GM23248 (cell line): ENCODE data around the gene ADH1A. TPM values are rescaled to one million over a fixed set of nuclear protein-coding genes. Genes with fewer than 3 reads are reported as not detected.

Experiments used
- DNase-seq: peaks from one replicate; pipeline ENCODE4 v3.0.0-alpha.2; 2015
- H2AFZ ChIP-seq: fragments of 200-600 bp; sonication (generic); 2 replicates; pipeline ENCODE4 v1.6.1; 2016; ENCODE audit warnings: antibody characterized with exemption
- H3F3A ChIP-seq: fragments of 200-600 bp; sonication (generic); 2 replicates; pipeline ENCODE4 v1.6.1; 2016; ENCODE audit warnings: mild to moderate bottlenecking, antibody characterized with exemption, mixed run types; ENCODE audit not compliant: insufficient read depth
- H3K27ac ChIP-seq: fragments of 200-600 bp; sonication (generic); 2 replicates; pipeline ENCODE4 v1.5.1; 2016; ENCODE audit warnings: mild to moderate bottlenecking
- H3K27me3 ChIP-seq: fragments of 200-600 bp; sonication (generic); replicated peaks from 2 replicates; pipeline ENCODE4 v1.6.1; 2016; ENCODE audit warnings: mild to moderate bottlenecking; ENCODE audit not compliant: insufficient read depth
- H3K36me3 ChIP-seq: fragments of 200-600 bp; sonication (generic); 2 replicates; pipeline ENCODE4 v1.6.1; 2016; ENCODE audit warnings: low read depth, mild to moderate bottlenecking
- H3K4me1 ChIP-seq: fragments of 200-600 bp; sonication (generic); 2 replicates; pipeline ENCODE4 v1.6.1; 2016; ENCODE audit warnings: mild to moderate bottlenecking; ENCODE audit not compliant: insufficient read depth
- H3K4me2 ChIP-seq: fragments of 200-600 bp; sonication (generic); one replicate; pipeline ENCODE4 v1.6.1; 2016; ENCODE audit warnings: mild to moderate bottlenecking; ENCODE audit not compliant: unreplicated experiment
- H3K4me3 ChIP-seq: fragments of 200-600 bp; sonication (generic); 2 replicates; pipeline ENCODE4 v1.5.1; 2016; ENCODE audit warnings: mild to moderate bottlenecking
- H3K79me2 ChIP-seq: fragments of 200-600 bp; sonication (generic); 2 replicates; pipeline ENCODE4 v1.6.1; 2016; ENCODE audit warnings: mild to moderate bottlenecking; ENCODE audit not compliant: insufficient read depth
- H3K9ac ChIP-seq: fragments of 200-600 bp; sonication (generic); 2 replicates; pipeline ENCODE4 v1.6.1; 2016; ENCODE audit warnings: mild to moderate bottlenecking
- H3K9me2 ChIP-seq: fragments of 200-600 bp; sonication (generic); 2 replicates; pipeline ENCODE4 v1.6.1; 2016; ENCODE audit warnings: mixed run types, mild to moderate bottlenecking, moderate library complexity; ENCODE audit not compliant: insufficient read depth
- H3K9me3 ChIP-seq: fragments of 200-600 bp; sonication (generic); one replicate; pipeline ENCODE4 v1.6.1; 2017; ENCODE audit warnings: low read depth
- H4K20me1 ChIP-seq: fragments of 200-600 bp; sonication (generic); 2 replicates; pipeline ENCODE4 v1.6.0; 2016; ENCODE audit not compliant: insufficient read depth
- EZH2 ChIP-seq: fragments of 200-600 bp; sonication (generic); IDR thresholded peaks from 2 replicates; pipeline ENCODE4 v1.6.1; 2018; ENCODE audit warnings: antibody characterized with exemption, mild to moderate bottlenecking; ENCODE audit not compliant: insufficient read depth, poor library complexity, severe bottlenecking
- EZH2phosphoT487 ChIP-seq: fragments of 200-600 bp; sonication (generic); IDR thresholded peaks from 2 replicates; pipeline ENCODE4 v1.6.1; 2018; ENCODE audit warnings: antibody characterized with exemption, moderate library complexity, mild to moderate bottlenecking, low read depth; ENCODE audit not compliant: insufficient read depth
- WGBS, 2 experiments: methylation state at CpG; one replicate each; pipeline ENCODE4 v1.1.6; 2015 to 2017; ENCODE audit warnings: low lambda C conversion rate in 2 of 2, low coverage in 1 of 2; ENCODE audit errors: missing lambda C conversion rate in 2 of 2; 5-methylcytosine and 5-hydroxymethylcytosine counted together
- in situ Hi-C: fragments of 300-500 bp; cut with MboI; formaldehyde crosslinking; loops from 2 replicates; pipeline ENCODE4 v1.15.0; 2020
- polyA plus RNA-seq: library from polyadenylated mRNA; unstranded; fragments of >200 nt; fragmentation: Nextera tagmentation; extraction: Ambion mirVana; gene quantifications from 2 replicates; pipeline ENCODE4 v1.2.1, GENCODE V29; 2016
- total RNA-seq: library from RNA; depleted of rRNA; stranded (reverse); fragments of >200 nt; shearing (Covaris generic); gene quantifications from 2 replicates; pipeline ENCODE4 v1.2.3, GENCODE V29; 2014

The ADH1A gene
- total and polyA plus RNA-seq, 2 experiments from 2014 or later, result not detected

GRCh38 chr4:99300934-99301333 is 10.1 kb upstream of the ADH1A start:
- Histone ChIP-seq H4K20me1 (no peaks in the 10 kb centered on the region), H2AFZ (0 out of 2 replicates have a peak overlapping the region, but pooled peaks have one; percentile 8), H3K4me2 (peak overlapping the region; percentile 27), H3K27me3 (no peaks in the 10 kb centered on the region), H3K9me2 (no peaks in the 10 kb centered on the region), H3K4me1 (peaks cover 17% of the 10 kb centered on the region), H3K36me3 (no peaks in the 10 kb centered on the region), H3K79me2 (no peaks in the 10 kb centered on the region), H3K4me3 (0 out of 2 replicates have a peak overlapping the region, but pooled peaks have one; percentile 15), H3K9ac (no peak overlapping the region), H3K9me3 (no peaks in the 10 kb centered on the region), H3K27ac (peak overlapping the region; percentile 40), H3F3A (peaks cover 18% of the 10 kb centered on the region)
- peak; percentile 91 for DNase-seq
- TF ChIP-seq EZH2 (no peak), EZH2phosphoT487 (0 out of 2 replicates have a peak, but pooled peaks have one; percentile 62)
- in situ Hi-C loops, result no loop called here
- WGBS, 2 experiments, result 3 to 6% methylated on average over 4 of the region's 4 CpGs

DNA sequence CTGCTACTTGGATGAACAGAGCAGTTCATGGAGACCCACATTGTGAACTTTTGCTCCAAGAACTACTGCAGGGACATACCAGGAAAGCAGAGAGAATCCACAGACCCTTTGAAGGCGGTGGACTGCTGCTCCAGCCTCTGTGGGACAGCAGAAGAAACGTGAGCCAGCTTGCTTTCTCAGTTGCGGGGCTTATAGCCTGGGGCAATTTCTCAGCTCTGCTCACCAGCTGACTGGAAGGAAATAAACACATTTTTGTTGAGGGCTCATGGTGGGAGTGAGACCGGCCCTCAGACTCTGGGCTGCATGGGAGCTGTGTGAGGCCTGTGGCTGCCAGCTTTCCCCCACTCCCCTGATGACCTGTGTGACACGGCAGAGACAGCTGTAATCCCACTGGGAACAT is 2.6 kb upstream of the ADH1A start:
- Histone ChIP-seq H3K27me3 (no peaks in the 10 kb centered on the region), H2AFZ (no peak overlapping the region), H3K79me2 (no peaks in the 10 kb centered on the region), H4K20me1 (no peaks in the 10 kb centered on the region), H3K27ac (no peak overlapping the region), H3K4me1 (no peaks in the 10 kb centered on the region), H3F3A (no peaks in the 10 kb centered on the region), H3K9me2 (no peaks in the 10 kb centered on the region), H3K36me3 (no peaks in the 10 kb centered on the region), H3K4me3 (no peak overlapping the region), H3K4me2 (no peak overlapping the region), H3K9ac (no peak overlapping the region), H3K9me3 (no peaks in the 10 kb centered on the region)
- in situ Hi-C loops, result no loop called here
- DNase-seq, result no peak
- WGBS, 2 experiments, result 58 to 70% methylated on average over 5 of the region's 5 CpGs
- TF ChIP-seq EZH2 (no peak), EZH2phosphoT487 (no peak)

GRCh38 chr4:99285387-99285786 is 5.4 kb downstream of the ADH1A start:
- Histone ChIP-seq H3K79me2 (no peaks in the 10 kb centered on the region), H3K4me1 (no peaks in the 10 kb centered on the region), H3K9me2 (no peaks in the 10 kb centered on the region), H3F3A (no peaks in the 10 kb centered on the region), H3K9ac (no peak overlapping the region), H3K36me3 (no peaks in the 10 kb centered on the region), H3K4me2 (no peak overlapping the region), H4K20me1 (no peaks in the 10 kb centered on the region), H3K9me3 (no peaks in the 10 kb centered on the region), H3K27ac (no peak overlapping the region), H2AFZ (no peak overlapping the region), H3K4me3 (no peak overlapping the region), H3K27me3 (no peaks in the 10 kb centered on the region)
- in situ Hi-C loops, result no loop called here
- TF ChIP-seq EZH2phosphoT487 (no peak), EZH2 (no peak)
- DNase-seq, result no peak

- H3K4me2 ChIP-seq, result no peak overlapping the region
- 5 to 12% methylated on average over 2 of the region's 2 CpGs for WGBS, 2 experiments
- no peak for DNase-seq
- no peak overlapping the region for H3K4me3 ChIP-seq
- no peaks in the 10 kb centered on the region for H3K9me2 ChIP-seq
- H3K4me1 ChIP-seq, result no peaks in the 10 kb centered on the region
- no peak overlapping the region for H2AFZ ChIP-seq
- no peaks in the 10 kb centered on the region for H3K79me2 ChIP-seq
- no peaks in the 10 kb centered on the region for H3K9me3 ChIP-seq
- H3K36me3 ChIP-seq, result no peaks in the 10 kb centered on the region
- in situ Hi-C loops, result no loop called here
- H3K27me3 ChIP-seq, result no peaks in the 10 kb centered on the region
- no peaks in the 10 kb centered on the region for H4K20me1 ChIP-seq
- no peaks in the 10 kb centered on the region for H3F3A ChIP-seq
- H3K27ac ChIP-seq, result no peak overlapping the region
- H3K9ac ChIP-seq, result no peak overlapping the region
- no peak for TF ChIP-seq EZH2phosphoT487
- no peak for TF ChIP-seq EZH2
Measured at GRCh38 chr4:99282731-99283130, 8.1 kb downstream of the ADH1A start.

DNA sequence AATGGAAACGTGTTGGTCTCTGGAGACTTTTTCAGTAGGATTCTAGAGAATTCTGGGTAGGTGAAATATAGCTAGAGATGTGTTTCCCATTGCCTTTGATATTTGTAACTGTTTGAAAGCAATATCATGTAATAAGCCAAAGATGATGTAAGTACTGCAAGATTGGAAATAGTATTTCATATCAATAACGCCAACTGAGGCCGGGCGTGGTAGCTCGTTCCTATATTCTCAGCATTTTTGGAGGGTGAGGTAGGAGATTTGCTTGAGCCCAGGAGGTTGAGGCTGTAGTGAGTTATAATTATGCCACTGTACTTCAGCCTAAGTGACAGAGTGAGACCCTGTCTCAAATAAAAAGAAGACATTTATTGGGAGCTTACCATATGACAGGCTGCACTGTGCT is 9.5 kb downstream of the ADH1A start:
- H3K36me3 ChIP-seq, result no peaks in the 10 kb centered on the region
- H3K9ac ChIP-seq, result no peak overlapping the region
- H3K79me2 ChIP-seq, result no peaks in the 10 kb centered on the region
- H3K27me3 ChIP-seq, result no peaks in the 10 kb centered on the region
- 17 to 22% methylated on average over 5 of the region's 5 CpGs for WGBS, 2 experiments
- no peak for TF ChIP-seq EZH2phosphoT487
- TF ChIP-seq EZH2, result no peak
- no peak overlapping the region for H3K4me3 ChIP-seq
- in situ Hi-C loops, result no loop called here
- H4K20me1 ChIP-seq, result no peaks in the 10 kb centered on the region
- DNase-seq, result no peak
- H3K27ac ChIP-seq, result no peak overlapping the region
- H3K4me1 ChIP-seq, result no peaks in the 10 kb centered on the region
- H3K9me2 ChIP-seq, result no peaks in the 10 kb centered on the region
- no peaks in the 10 kb centered on the region for H3F3A ChIP-seq
- H3K4me2 ChIP-seq, result no peak overlapping the region
- no peaks in the 10 kb centered on the region for H3K9me3 ChIP-seq
- H2AFZ ChIP-seq, result no peak overlapping the region
